Gastrocnemius medialis (tissue), 4 donors: ENCODE results near the gene RFTN1. TPM values are rescaled to one million over a fixed set of nuclear protein-coding genes. Genes with fewer than 3 reads are reported as not detected.

ENCODE experiments used
- ATAC-seq, 2 donors: fragments of 150-250 bp; one replicate each; pipeline ENCODE4 v1.9.1; 2016
- DNase-seq, 2 donors: peaks; one replicate each; pipeline ENCODE4 v3.0.0-alpha.2; 2019
- H3K27ac ChIP-seq, 4 donors: fragments of 200-600 bp; sonication (generic); 1 replicate in 1 of 4; 2 replicates in 3 of 4; pipeline ENCODE4 v1.5.1; 2016 to 2018; ENCODE audit warnings: mild to moderate bottlenecking in 2 of 4, moderate library complexity in 1 of 4
- H3K27me3 ChIP-seq, 3 donors: fragments of 200-600 bp; sonication (generic) in 2 of 3; 1 replicate in 1 of 3; 2 replicates in 2 of 3; pipeline versions ENCODE4 v1.5.1 to v1.6.0; 2016 to 2019; ENCODE audit warnings: mild to moderate bottlenecking in 1 of 3, moderate library complexity in 1 of 3
- H3K36me3 ChIP-seq, 2 donors: fragments of 200-600 bp; sonication (generic) in 1 of 2; one replicate each; pipeline ENCODE4 v1.5.1; 2017 to 2018
- H3K4me1 ChIP-seq, 2 donors: fragments of 200-600 bp; sonication (generic) in 1 of 2; one replicate each; pipeline ENCODE4 v1.5.1; 2016 to 2017; ENCODE audit warnings: mild to moderate bottlenecking in 2 of 2
- H3K4me3 ChIP-seq, 4 donors: fragments of 200-600 bp; sonication (generic) in 3 of 4; 1 replicate in 1 of 4; 2 replicates in 3 of 4; pipeline ENCODE4 v1.5.1; 2016 to 2019; ENCODE audit warnings: mild to moderate bottlenecking in 2 of 4
- H3K9me3 ChIP-seq, 3 donors: fragments of 200-600 bp; sonication (generic) in 2 of 3; 1 replicate in 1 of 3; 2 replicates in 2 of 3; pipeline ENCODE4 v1.5.1; 2016 to 2019
- POLR2A ChIP-seq, 2 donors: fragments of 450-650 bp; IDR thresholded peaks; one replicate each; pipeline ENCODE4 v1.6.1; 2017; ENCODE audit warnings: antibody characterized with exemption in 2 of 2, mild to moderate bottlenecking in 2 of 2, moderate library complexity in 2 of 2
- in situ Hi-C, 4 donors: fragments of 200-750 bp; cut with MboI; loops; one replicate each; pipeline versions ENCODE4 v1.15.0 to v1.8.0; 2017; ENCODE audit warnings: low sequenced_read_pairs in 4 of 4
- intact Hi-C: fragments of 100-400 bp; cut with DNase I; formaldehyde crosslinking; loops from one replicate; pipeline ENCODE4 v1.15.1; 2023; ENCODE audit warnings: low total_unique reads
- total RNA-seq, 4 donors: library from RNA; depleted of rRNA; stranded (reverse); fragments of >200 nt; gene quantifications; one replicate each; pipeline versions ENCODE4 v1.1.0 to v1.2.3, GENCODE V29; 2016
- TF ChIP-seq, protein P1 (sequence below), 5 experiments: fragments of 450-650 bp in 3 of 5; fragments of 200-600 bp in 2 of 5; sonication (generic) in 2 of 5; IDR thresholded peaks in 4 of 5; conservative IDR thresholded peaks in 1 of 5; 1 replicate in 4 of 5; 2 replicates in 1 of 5; pipeline ENCODE4 v1.5.1; 2016 to 2019; ENCODE audit warnings: antibody characterized with exemption in 5 of 5, mild to moderate bottlenecking in 3 of 5, moderate library complexity in 3 of 5

RFTN1 gene
- total RNA-seq, 4 donors from 2014 or later, result 10.7 to 22.8 (median 11.7) TPM

DNA sequence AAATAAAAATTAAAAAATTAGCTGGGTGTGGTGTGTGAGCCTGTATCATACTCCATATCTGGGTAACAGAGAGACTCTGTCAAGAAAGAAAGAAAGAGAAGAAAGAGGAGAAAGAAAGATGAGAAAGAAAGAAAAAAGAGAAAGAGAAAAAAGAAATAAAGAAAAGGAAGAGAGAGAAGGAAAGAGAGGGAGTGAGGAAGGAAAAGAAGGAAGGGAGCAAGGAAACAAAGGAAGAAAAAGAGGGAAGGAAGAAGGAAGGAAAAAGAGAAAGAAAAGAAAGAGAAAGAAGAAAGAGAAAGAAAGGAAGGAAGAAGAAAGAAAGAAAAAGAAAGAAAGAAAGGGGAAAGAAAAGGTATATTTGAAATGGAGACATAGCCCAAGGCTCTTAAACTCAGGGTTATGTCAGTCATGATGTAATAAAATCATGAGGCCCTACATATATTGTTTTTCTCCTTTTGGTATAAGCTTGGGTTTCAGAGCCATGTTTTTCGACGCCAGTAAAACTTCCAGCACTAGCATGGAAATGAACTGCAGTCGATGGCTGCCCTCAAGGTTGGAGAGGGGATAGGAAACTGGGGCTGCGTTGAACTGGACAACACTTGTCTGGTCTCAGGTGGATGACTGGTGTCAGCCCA, 38.0 kb upstream of the RFTN1 start:
- TF ChIP-seq, protein P1, sequence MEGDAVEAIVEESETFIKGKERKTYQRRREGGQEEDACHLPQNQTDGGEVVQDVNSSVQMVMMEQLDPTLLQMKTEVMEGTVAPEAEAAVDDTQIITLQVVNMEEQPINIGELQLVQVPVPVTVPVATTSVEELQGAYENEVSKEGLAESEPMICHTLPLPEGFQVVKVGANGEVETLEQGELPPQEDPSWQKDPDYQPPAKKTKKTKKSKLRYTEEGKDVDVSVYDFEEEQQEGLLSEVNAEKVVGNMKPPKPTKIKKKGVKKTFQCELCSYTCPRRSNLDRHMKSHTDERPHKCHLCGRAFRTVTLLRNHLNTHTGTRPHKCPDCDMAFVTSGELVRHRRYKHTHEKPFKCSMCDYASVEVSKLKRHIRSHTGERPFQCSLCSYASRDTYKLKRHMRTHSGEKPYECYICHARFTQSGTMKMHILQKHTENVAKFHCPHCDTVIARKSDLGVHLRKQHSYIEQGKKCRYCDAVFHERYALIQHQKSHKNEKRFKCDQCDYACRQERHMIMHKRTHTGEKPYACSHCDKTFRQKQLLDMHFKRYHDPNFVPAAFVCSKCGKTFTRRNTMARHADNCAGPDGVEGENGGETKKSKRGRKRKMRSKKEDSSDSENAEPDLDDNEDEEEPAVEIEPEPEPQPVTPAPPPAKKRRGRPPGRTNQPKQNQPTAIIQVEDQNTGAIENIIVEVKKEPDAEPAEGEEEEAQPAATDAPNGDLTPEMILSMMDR (IDR thresholded peaks at IDR 0.05 in 4 of 5, conservative IDR thresholded peaks at IDR 0.05 in 1 of 5), result no peak
- TF ChIP-seq POLR2A (IDR thresholded peaks at IDR 0.05), result no peak
- Histone ChIP-seq H3K27ac (no peak overlapping the region), H3K4me3 (no peak overlapping the region), H3K27me3 (no peaks in the 10 kb centered on the region), H3K4me1 (peaks cover 0 to 18% of the 10 kb centered on the region in 2 donors), H3K9me3 (no peaks in the 10 kb centered on the region), H3K36me3 (no peaks in the 10 kb centered on the region)
- intact Hi-C loops (loop anchor here (1.0 to 10.0 kb wide), 2 partner anchors 283 to 507 kb away; no protein-coding TSS in a partner anchor), in situ Hi-C loops (loop anchor here (5.0 to 25.0 kb wide), 2 partner anchors 264 to 514 kb away; no protein-coding TSS in a partner anchor)
- no peak for DNase-seq
- ATAC-seq, result no peak

DNA sequence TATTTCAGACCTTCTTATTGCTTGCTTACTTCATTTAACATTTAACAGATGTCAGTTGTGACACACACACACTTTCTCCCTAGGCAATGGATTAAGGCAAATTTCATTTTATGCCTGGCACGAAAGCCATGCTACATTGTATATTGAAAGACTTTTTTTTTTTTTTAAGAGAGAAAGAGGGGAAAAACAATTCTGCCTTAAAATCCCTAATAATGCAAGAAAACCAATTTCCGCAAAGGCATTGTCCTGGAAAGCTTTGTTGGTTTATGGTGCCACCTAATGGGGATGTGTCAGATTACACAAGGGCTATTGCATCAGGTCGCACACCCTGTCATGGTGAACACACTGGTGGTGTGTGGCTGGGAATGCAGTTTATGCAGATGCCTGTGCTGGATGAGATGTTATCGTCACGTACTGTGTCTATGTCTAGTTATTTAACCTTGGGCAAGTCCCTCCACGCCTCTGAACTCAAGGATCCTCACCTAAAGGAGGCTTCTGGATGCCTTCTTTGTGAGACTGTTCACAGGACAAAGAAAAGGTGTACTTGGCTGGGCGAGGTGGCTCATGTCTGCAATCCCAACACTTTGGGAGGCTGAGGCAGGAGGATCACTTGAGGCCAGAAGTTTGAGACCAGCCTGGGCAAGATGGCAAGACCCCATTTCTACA, 37.3 kb upstream of the RFTN1 start:
- Histone ChIP-seq H3K27ac (peak overlapping the region in 2 of 4 donors; percentile 37 to 43), H3K36me3 (no peaks in the 10 kb centered on the region), H3K27me3 (no peaks in the 10 kb centered on the region), H3K9me3 (no peaks in the 10 kb centered on the region), H3K4me3 (peak overlapping the region in 2 of 4 donors; percentile 11 to 21), H3K4me1 (peaks cover 0 to 18% of the 10 kb centered on the region in 2 donors)
- DNase-seq (peak; percentile 50 to 61), ATAC-seq (peak; percentile 88 to 96)
- intact Hi-C loops, result loop anchor here (1.0 to 10.0 kb wide), 3 partner anchors 261 to 506 kb away; no protein-coding TSS in a partner anchor
- in situ Hi-C loops, result loop anchor here (5.0 to 25.0 kb wide), 2 partner anchors 264 to 514 kb away; no protein-coding TSS in a partner anchor
- TF ChIP-seq, protein P1 (IDR thresholded peaks at IDR 0.05 in 4 of 5, conservative IDR thresholded peaks at IDR 0.05 in 1 of 5), result peak; percentile 80 to 94 (median 88)
- no peak for TF ChIP-seq POLR2A (IDR thresholded peaks at IDR 0.05)

DNA sequence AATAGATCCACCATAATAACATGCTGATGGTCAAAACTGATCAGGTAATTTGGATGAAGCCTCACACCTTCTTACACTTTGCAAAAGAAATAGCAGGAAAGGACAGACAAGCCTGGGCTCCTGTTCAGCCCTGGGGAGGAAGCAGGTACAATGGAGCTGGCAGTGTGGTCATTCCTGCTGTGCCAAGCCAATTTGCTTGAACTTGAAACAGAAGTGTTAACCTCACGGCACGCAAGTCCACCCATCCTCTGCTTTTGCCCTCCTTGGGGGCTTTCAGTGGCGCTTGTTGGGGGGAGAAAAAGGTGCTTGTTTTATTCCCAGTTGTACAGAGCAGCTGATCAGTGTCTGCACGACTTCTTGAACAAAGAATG, 36.8 kb upstream of the RFTN1 start:
- Histone ChIP-seq H3K27ac (peak overlapping the region in 2 of 4 donors; percentile 37 to 43), H3K27me3 (no peaks in the 10 kb centered on the region), H3K4me1 (peaks cover 0 to 18% of the 10 kb centered on the region in 2 donors), H3K36me3 (no peaks in the 10 kb centered on the region), H3K9me3 (no peaks in the 10 kb centered on the region), H3K4me3 (peak overlapping the region in 2 of 4 donors; percentile 11 to 21)
- peak in 1 of 2 donors; percentile 24 for ATAC-seq
- no peak for DNase-seq
- in situ Hi-C loops (loop anchor here (5.0 to 25.0 kb wide), 2 partner anchors 263 to 513 kb away; no protein-coding TSS in a partner anchor), intact Hi-C loops (loop anchor here (1.0 to 10.0 kb wide), 2 partner anchors 260 to 505 kb away; no protein-coding TSS in a partner anchor)
- no peak for TF ChIP-seq POLR2A (IDR thresholded peaks at IDR 0.05)
- TF ChIP-seq, protein P1 (IDR thresholded peaks at IDR 0.05 in 4 of 5, conservative IDR thresholded peaks at IDR 0.05 in 1 of 5), result no peak

DNA sequence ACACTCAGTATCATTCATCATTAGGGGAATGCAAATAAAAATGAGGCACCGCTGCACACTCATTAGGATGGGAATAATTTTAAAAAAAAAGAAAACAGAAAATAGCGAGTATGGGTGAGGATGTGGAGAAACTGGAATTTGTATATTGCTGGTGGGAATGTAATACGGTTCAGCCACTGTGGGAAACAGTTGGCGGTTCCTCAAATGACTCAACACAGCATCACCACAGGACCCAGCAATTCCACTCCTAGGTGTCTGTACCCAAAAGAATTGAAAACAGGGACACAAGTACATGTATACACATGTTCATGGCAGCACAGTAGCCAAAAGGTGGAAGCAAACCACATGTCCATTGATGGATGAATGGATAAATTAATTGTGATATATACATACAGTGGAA, 35.2 kb upstream of the RFTN1 start:
- in situ Hi-C loops (loop anchor here in 1 of 4 donors (25.0 kb wide), 1 partner anchor 936 kb away; the partner anchor contains the start of genes BTD and HACL1), intact Hi-C loops (loop anchor here (5.0 kb wide), 1 partner anchor 36 kb away; the partner anchor contains the start of gene RFTN1)
- TF ChIP-seq POLR2A (IDR thresholded peaks at IDR 0.05), result no peak
- TF ChIP-seq, protein P1 (IDR thresholded peaks at IDR 0.05 in 4 of 5, conservative IDR thresholded peaks at IDR 0.05 in 1 of 5), result no peak
- ATAC-seq (no peak), DNase-seq (no peak)
- H3K27ac ChIP-seq, result no peak overlapping the region
- H3K4me1 ChIP-seq, result peaks cover 2 to 23% of the 10 kb centered on the region in 2 donors
- H3K4me3 ChIP-seq, result no peak overlapping the region
- no peaks in the 10 kb centered on the region for H3K27me3 ChIP-seq
- no peaks in the 10 kb centered on the region for H3K9me3 ChIP-seq
- no peaks in the 10 kb centered on the region for H3K36me3 ChIP-seq
